ENCODE results near the gene DBNDD1.

DBNDD1 gene

GRCh38 chr16:90037276-90037675 is 18.0 kb upstream of the DBNDD1 start:
- no peak for DNase-seq (ENCODE audit: low read depth in 2 of 2, low spot score in 1 of 2)

GRCh38 chr16:90035902-90036301 is 16.6 kb upstream of the DBNDD1 start:
- DNase-seq (ENCODE audit: low read depth in 2 of 2, low spot score in 1 of 2) = no peak

GRCh38 chr16:90034504-90034903 is 15.2 kb upstream of the DBNDD1 start:
- no peak for DNase-seq (ENCODE audit: low read depth in 2 of 2, low spot score in 1 of 2)

- no peak for DNase-seq (ENCODE audit: low read depth in 2 of 2, low spot score in 1 of 2)
These were observed 14.1 kb upstream of the DBNDD1 start for GRCh38 chr16:90033387-90033786.

GRCh38 chr16:90032674-90033331 is 13.5 kb upstream of the DBNDD1 start:
- DNase-seq (ENCODE audit: low read depth in 2 of 2, low spot score in 1 of 2) = no peak

- DNase-seq (ENCODE audit: low read depth in 2 of 2, low spot score in 1 of 2) = no peak
These were observed 12.8 kb upstream of the DBNDD1 start for GRCh38 chr16:90031931-90032673.

- no peak for DNase-seq (ENCODE audit: low read depth in 2 of 2, low spot score in 1 of 2)
These were observed 12.1 kb upstream of the DBNDD1 start for GRCh38 chr16:90031186-90031930.

- no peak for DNase-seq (ENCODE audit: low read depth in 2 of 2, low spot score in 1 of 2)
These were observed 9.7 kb upstream of the DBNDD1 start for GRCh38 chr16:90028985-90029384.

- DNase-seq (ENCODE audit: low read depth in 2 of 2, low spot score in 1 of 2) = no peak
These were observed 8.4 kb upstream of the DBNDD1 start for GRCh38 chr16:90027611-90028010.

- DNase-seq (ENCODE audit: low read depth in 2 of 2, low spot score in 1 of 2) = no peak
These were observed 6.9 kb upstream of the DBNDD1 start for GRCh38 chr16:90026135-90026534.

GRCh38 chr16:90023078-90023447 is 3.8 kb upstream of the DBNDD1 start:
- no peak for DNase-seq (ENCODE audit: low read depth in 2 of 2, low spot score in 1 of 2)

- peak; percentile 34 to 53 for DNase-seq (ENCODE audit: low read depth in 2 of 2, low spot score in 1 of 2)
These were observed 3.2 kb upstream of the DBNDD1 start for GRCh38 chr16:90022209-90023077.

- DNase-seq (ENCODE audit: low read depth in 2 of 2, low spot score in 1 of 2) = no peak
These were observed 1.7 kb upstream of the DBNDD1 start for GRCh38 chr16:90020838-90021382.

- DNase-seq (ENCODE audit: low read depth in 2 of 2, low spot score in 1 of 2) = no peak
These were observed 1.1 kb upstream of the DBNDD1 start for GRCh38 chr16:90020260-90020837.

- no peak for DNase-seq (ENCODE audit: low read depth in 2 of 2, low spot score in 1 of 2)
These were observed 445 bp upstream of the DBNDD1 start for GRCh38 chr16:90019543-90020259.

- no peak for DNase-seq (ENCODE audit: low read depth in 2 of 2, low spot score in 1 of 2)
These were observed 982 bp downstream of the DBNDD1 start for GRCh38 chr16:90018297-90018651.

GRCh38 chr16:90016339-90016950 is 2.8 kb downstream of the DBNDD1 start:
- no peak for DNase-seq (ENCODE audit: low read depth in 2 of 2, low spot score in 1 of 2)

- no peak for DNase-seq (ENCODE audit: low read depth in 2 of 2, low spot score in 1 of 2)
These were observed 3.5 kb downstream of the DBNDD1 start for GRCh38 chr16:90015586-90016338.
